Aorta (tissue), 5 donors: ENCODE results near the gene TIE1. TPM values are rescaled to one million over a fixed set of nuclear protein-coding genes. Genes with fewer than 3 reads are reported as not detected.

ENCODE experiments used
- ATAC-seq: fragments of 200-7000 bp; cut with Tn5 transposase; one replicate; pipeline ENCODE4 v1.9.1; 2022; ENCODE audit warnings: moderate library complexity; ENCODE audit not compliant: low FRiP score
- DNase-seq, 2 donors: peaks; one replicate each; pipeline ENCODE4 v3.0.0-alpha.2; 2020
- H3K27ac ChIP-seq, 2 donors: one replicate each; pipeline ENCODE4 v1.5.1; 2013; ENCODE audit warnings: low read length in 2 of 2, mild to moderate bottlenecking in 2 of 2, moderate library complexity in 2 of 2, control low read depth in 1 of 2, inconsistent platforms in 1 of 2, low read depth in 1 of 2
- H3K27me3 ChIP-seq, 2 donors: one replicate each; pipeline ENCODE4 v1.6.1; 2013; ENCODE audit warnings: control low read depth in 1 of 2, low read length in 1 of 2, mild to moderate bottlenecking in 1 of 2, moderate library complexity in 1 of 2; ENCODE audit not compliant: insufficient read depth in 2 of 2, control insufficient read depth in 1 of 2
- H3K36me3 ChIP-seq, 2 donors: one replicate each; pipeline ENCODE4 v1.6.1; 2013; ENCODE audit warnings: control low read depth in 1 of 2, low read length in 1 of 2, mild to moderate bottlenecking in 1 of 2; ENCODE audit not compliant: insufficient read depth in 2 of 2, control insufficient read depth in 1 of 2
- H3K4me1 ChIP-seq, 2 donors: one replicate each; pipeline ENCODE4 v1.6.1; 2013; ENCODE audit warnings: low read length in 2 of 2, control low read depth in 1 of 2, mild to moderate bottlenecking in 1 of 2, moderate library complexity in 1 of 2; ENCODE audit not compliant: insufficient read depth in 2 of 2, control insufficient read depth in 1 of 2
- H3K4me3 ChIP-seq, 2 donors: one replicate each; pipeline ENCODE4 v1.5.1; 2013; ENCODE audit warnings: low read length in 2 of 2, control low read depth in 1 of 2, mild to moderate bottlenecking in 1 of 2
- H3K9me3 ChIP-seq: one replicate; pipeline ENCODE4 v1.6.1; 2013; ENCODE audit warnings: mild to moderate bottlenecking, low read length; ENCODE audit not compliant: control insufficient read depth
- WGBS, 2 donors: extraction: QIAGEN DNeasy Blood & Tissue Kit; methylation state at CpG; one replicate each; pipeline ENCODE4 v1.1.7; 2013; 5-methylcytosine and 5-hydroxymethylcytosine counted together
- intact Hi-C, 2 donors: fragments of 100-400 bp; cut with DNase I; formaldehyde crosslinking; loops; one replicate each; pipeline versions ENCODE4 v1.14.2 to v1.15.0; 2022
- polyA plus RNA-seq, 2 donors: library from polyadenylated mRNA; stranded (reverse); fragments of 200-250 nt; gene quantifications; one replicate each; pipeline ENCODE4 v1.2.3, GENCODE V29; 2013
- total RNA-seq, 2 donors: library from RNA; stranded (reverse); fragmentation: NEBNext Ultra II Directional; extraction: Animal tissue kit (Norgen Biotek cat#: 25700); gene quantifications; one replicate each; pipeline ENCODE4 v1.2.1, GENCODE V29; 2021
- donor health status: healthy with polysubstance abuse.
- donor health status: Bipolar disorder and iron deficiency.
- donor health status: DM: no; HTN: no; CAD: no.
- donor health status: DM: no; HTN: no; CAD: no.
- donor health status: DM: yes; HTN: yes; CAD: no.

The TIE1 gene
- total and polyA plus RNA-seq, 4 donors = 4.0 to 65.3 (median 22.6) TPM

- no peaks in the 10 kb centered on the region for H3K27me3 ChIP-seq
- H3K27ac ChIP-seq = no peak overlapping the region
- intact Hi-C loops = no loop called here
- H3K4me3 ChIP-seq = no peak overlapping the region
- H3K4me1 ChIP-seq = no peaks in the 10 kb centered on the region
- peak; percentile 22 to 23 for DNase-seq
- ATAC-seq = no peak
- 89 to 90% methylated on average over 6 of the region's 6 CpGs for WGBS, 2 donors
- H3K9me3 ChIP-seq = no peaks in the 10 kb centered on the region
- no peaks in the 10 kb centered on the region for H3K36me3 ChIP-seq
Observed at GRCh38 chr1:43305926-43306687, 5.3 kb downstream of the TIE1 start.

- Histone ChIP-seq H3K4me3 (no peak overlapping the region), H3K9me3 (no peaks in the 10 kb centered on the region), H3K36me3 (no peaks in the 10 kb centered on the region), H3K27ac (no peak overlapping the region), H3K4me1 (no peaks in the 10 kb centered on the region), H3K27me3 (no peaks in the 10 kb centered on the region)
- intact Hi-C loops = no loop called here
- WGBS, 2 donors = 91% methylated on average over 17 of the region's 17 CpGs
- ATAC-seq (no peak), DNase-seq (peak; percentile 44 to 64)
Observed at GRCh38 chr1:43306688-43307457, 6.1 kb downstream of the TIE1 start.

DNA sequence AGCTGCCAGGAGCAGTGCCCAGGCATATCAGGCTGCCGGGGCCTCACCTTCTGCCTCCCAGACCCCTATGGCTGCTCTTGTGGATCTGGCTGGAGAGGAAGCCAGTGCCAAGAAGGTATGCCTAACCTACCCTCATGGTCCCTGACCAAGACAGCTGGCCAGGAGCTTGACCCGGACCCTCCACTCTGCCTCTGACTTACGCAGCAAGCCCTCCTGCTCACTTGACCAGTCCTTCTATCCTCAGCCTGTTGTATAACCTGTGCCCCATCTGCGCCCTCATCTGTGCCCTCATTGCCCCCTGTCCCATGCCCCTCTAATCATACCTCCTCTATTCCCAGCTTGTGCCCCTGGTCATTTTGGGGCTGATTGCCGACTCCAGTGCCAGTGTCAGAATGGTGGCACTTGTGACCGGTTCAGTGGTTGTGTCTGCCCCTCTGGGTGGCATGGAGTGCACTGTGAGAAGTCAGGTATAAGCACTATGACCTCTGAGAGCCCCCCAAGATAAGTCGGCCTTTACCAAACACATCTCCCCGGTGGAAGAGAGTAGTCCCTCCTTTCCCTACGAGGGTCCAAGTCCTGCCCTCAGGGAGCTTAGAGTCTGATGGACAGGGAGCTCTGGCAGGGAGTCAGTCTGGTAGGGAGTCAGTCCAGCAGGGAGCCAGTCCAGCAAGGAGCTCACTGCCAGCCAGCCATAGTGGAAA, 6.8 kb downstream of the TIE1 start:
- intact Hi-C loops = no loop called here
- WGBS, 2 donors = 92 to 94% methylated on average over 9 of the region's 9 CpGs
- Histone ChIP-seq H3K27me3 (no peaks in the 10 kb centered on the region), H3K4me3 (no peak overlapping the region), H3K4me1 (no peaks in the 10 kb centered on the region), H3K9me3 (no peaks in the 10 kb centered on the region), H3K27ac (no peak overlapping the region), H3K36me3 (no peaks in the 10 kb centered on the region)
- DNase-seq = peak; percentile 30 to 47
- no peak for ATAC-seq

- Histone ChIP-seq H3K4me3 (no peak overlapping the region), H3K27me3 (no peaks in the 10 kb centered on the region), H3K4me1 (no peaks in the 10 kb centered on the region), H3K27ac (no peak overlapping the region), H3K36me3 (no peaks in the 10 kb centered on the region), H3K9me3 (no peaks in the 10 kb centered on the region)
- DNase-seq (peak; percentile 34 to 68), ATAC-seq (no peak)
- intact Hi-C loops = no loop called here
- 93 to 95% methylated on average over 20 of the region's 20 CpGs for WGBS, 2 donors
Observed at GRCh38 chr1:43308635-43309404, 8.0 kb downstream of the TIE1 start.

- DNase-seq = peak; percentile 40 to 59
- no peaks in the 10 kb centered on the region for H3K36me3 ChIP-seq
- ATAC-seq = no peak
- H3K4me1 ChIP-seq = no peaks in the 10 kb centered on the region
- H3K27ac ChIP-seq = no peak overlapping the region
- 92 to 93% methylated on average over 13 of the region's 13 CpGs for WGBS, 2 donors
- intact Hi-C loops = no loop called here
- no peak overlapping the region for H3K4me3 ChIP-seq
- no peaks in the 10 kb centered on the region for H3K27me3 ChIP-seq
- no peaks in the 10 kb centered on the region for H3K9me3 ChIP-seq
Observed at GRCh38 chr1:43309405-43310025, 8.7 kb downstream of the TIE1 start.

DNA sequence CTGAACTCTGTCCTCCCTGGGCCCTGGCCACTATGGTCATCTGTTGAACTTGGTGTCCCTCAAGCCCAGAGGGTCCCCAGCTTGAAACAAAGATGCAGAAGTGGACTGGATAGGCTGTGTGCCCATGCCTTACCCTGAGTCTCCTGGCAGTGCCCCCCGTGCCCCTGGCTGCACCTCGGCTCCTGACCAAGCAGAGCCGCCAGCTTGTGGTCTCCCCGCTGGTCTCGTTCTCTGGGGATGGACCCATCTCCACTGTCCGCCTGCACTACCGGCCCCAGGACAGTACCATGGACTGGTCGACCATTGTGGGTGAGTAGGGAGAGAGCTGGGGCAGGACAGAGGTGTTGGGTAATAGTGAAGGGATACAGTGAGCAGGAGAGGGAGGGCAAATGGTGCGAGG, 10.7 kb downstream of the TIE1 start:
- no peaks in the 10 kb centered on the region for H3K9me3 ChIP-seq
- intact Hi-C loops = no loop called here
- no peak for ATAC-seq
- no peaks in the 10 kb centered on the region for H3K27me3 ChIP-seq
- no peaks in the 10 kb centered on the region for H3K36me3 ChIP-seq
- H3K4me3 ChIP-seq = no peak overlapping the region
- H3K27ac ChIP-seq = no peak overlapping the region
- WGBS, 2 donors = 92% methylated on average over 9 of the region's 9 CpGs
- no peaks in the 10 kb centered on the region for H3K4me1 ChIP-seq
- peak; percentile 37 to 55 for DNase-seq

- Histone ChIP-seq H3K4me3 (no peak overlapping the region), H3K27ac (no peak overlapping the region), H3K4me1 (no peaks in the 10 kb centered on the region), H3K36me3 (no peaks in the 10 kb centered on the region), H3K27me3 (no peaks in the 10 kb centered on the region), H3K9me3 (no peaks in the 10 kb centered on the region)
- peak in 1 of 2 donors; percentile 66 for DNase-seq
- intact Hi-C loops = no loop called here
- ATAC-seq = peak; percentile 6
- 90 to 92% methylated on average over 19 of the region's 19 CpGs for WGBS, 2 donors
Observed at GRCh38 chr1:43312212-43312623, 11.4 kb downstream of the TIE1 start.
